DOHH2 (cell line): Measurements from ENCODE around the gene PRKN.

Experiments
- H3F3A ChIP-seq: fragments of 200-600 bp; sonication (generic), shearing (Covaris generic); 2 replicates; pipeline ENCODE4 v1.6.0; 2016; ENCODE audit warnings: antibody characterized with exemption, mild to moderate bottlenecking; ENCODE audit not compliant: control insufficient read depth, insufficient read depth
- H3K27ac ChIP-seq: fragments of 200-600 bp; sonication (generic); 2 replicates; pipeline ENCODE4 v1.5.1; 2014; ENCODE audit warnings: low read depth, mild to moderate bottlenecking, low read length, moderate library complexity
- H3K27me3 ChIP-seq: fragments of 200-600 bp; sonication (generic); 2 replicates; pipeline ENCODE4 v1.6.1; 2014; ENCODE audit warnings: mild to moderate bottlenecking, low read length, mixed read lengths; ENCODE audit not compliant: control insufficient read depth
- H3K36me3 ChIP-seq: fragments of 200-600 bp; sonication (generic); 2 replicates; pipeline ENCODE4 v1.6.1; 2014; ENCODE audit warnings: mild to moderate bottlenecking, low read length, moderate library complexity, mixed read lengths; ENCODE audit not compliant: control insufficient read depth
- H3K4me1 ChIP-seq: fragments of 200-600 bp; sonication (generic); 2 replicates; pipeline ENCODE4 v1.6.1; 2014; ENCODE audit warnings: mild to moderate bottlenecking, low read length, mixed read lengths; ENCODE audit not compliant: control insufficient read depth
- H3K4me2 ChIP-seq: fragments of 200-600 bp; sonication (generic); 2 replicates; pipeline ENCODE4 v1.6.0; 2014; ENCODE audit warnings: mild to moderate bottlenecking, low read length, moderate library complexity
- H3K4me3 ChIP-seq: fragments of 200-600 bp; sonication (generic); 2 replicates; pipeline ENCODE4 v1.5.1; 2014; ENCODE audit warnings: mild to moderate bottlenecking, low read length, mixed read lengths
- H3K79me2 ChIP-seq: fragments of 200-600 bp; sonication (generic); 2 replicates; pipeline ENCODE4 v1.6.1; 2014; ENCODE audit warnings: mild to moderate bottlenecking, low read length, mixed read lengths; ENCODE audit not compliant: control insufficient read depth
- H3K9me2 ChIP-seq: fragments of 200-600 bp; sonication (generic); replicated peaks from 2 replicates; pipeline ENCODE4 v1.6.1; 2014; ENCODE audit warnings: mild to moderate bottlenecking, low read length, mixed read lengths; ENCODE audit not compliant: control insufficient read depth
- H3K9me3 ChIP-seq: fragments of 200-600 bp; sonication (generic); 2 replicates; pipeline ENCODE4 v1.6.1; 2014; ENCODE audit warnings: antibody characterized with exemption, low read length, mixed read lengths; ENCODE audit not compliant: control insufficient read depth, insufficient read depth
- H4K20me1 ChIP-seq: fragments of 200-600 bp; sonication (generic); 2 replicates; pipeline ENCODE4 v1.6.0; 2014; ENCODE audit warnings: low read depth, mild to moderate bottlenecking, antibody characterized with exemption, low read length, moderate library complexity; ENCODE audit not compliant: control insufficient read depth, insufficient read depth
- EZH2phosphoT487 ChIP-seq: fragments of 200-600 bp; sonication (generic); IDR thresholded peaks from 2 replicates; pipeline ENCODE4 v1.6.1; 2017; ENCODE audit warnings: borderline replicate concordance, mild to moderate bottlenecking, antibody characterized with exemption, low read length, moderate library complexity, mixed read lengths
- TF ChIP-seq, protein P1 (sequence below): fragments of 200-600 bp; sonication (generic); IDR thresholded peaks from one replicate; pipeline ENCODE4 v1.5.1; 2014; ENCODE audit warnings: antibody characterized with exemption, mild to moderate bottlenecking, low read depth, low read length; ENCODE audit not compliant: poor library complexity, severe bottlenecking

PRKN gene

GRCh38 chr6:161906571-161906970, 821.0 kb downstream of the PRKN start:
- H3K4me2 ChIP-seq, result no peak overlapping the region
- H3K4me3 ChIP-seq, result no peak overlapping the region
- H3K27ac ChIP-seq, result no peak overlapping the region
- H3K9me3 ChIP-seq, result no peaks in the 10 kb centered on the region
- no peaks in the 10 kb centered on the region for H4K20me1 ChIP-seq
- no peaks in the 10 kb centered on the region for H3K79me2 ChIP-seq
- no peaks in the 10 kb centered on the region for H3K9me2 ChIP-seq
- H3F3A ChIP-seq, result no peaks in the 10 kb centered on the region
- no peaks in the 10 kb centered on the region for H3K36me3 ChIP-seq
- no peaks in the 10 kb centered on the region for H3K27me3 ChIP-seq
- TF ChIP-seq EZH2phosphoT487, result no peak
- TF ChIP-seq, protein P1, sequence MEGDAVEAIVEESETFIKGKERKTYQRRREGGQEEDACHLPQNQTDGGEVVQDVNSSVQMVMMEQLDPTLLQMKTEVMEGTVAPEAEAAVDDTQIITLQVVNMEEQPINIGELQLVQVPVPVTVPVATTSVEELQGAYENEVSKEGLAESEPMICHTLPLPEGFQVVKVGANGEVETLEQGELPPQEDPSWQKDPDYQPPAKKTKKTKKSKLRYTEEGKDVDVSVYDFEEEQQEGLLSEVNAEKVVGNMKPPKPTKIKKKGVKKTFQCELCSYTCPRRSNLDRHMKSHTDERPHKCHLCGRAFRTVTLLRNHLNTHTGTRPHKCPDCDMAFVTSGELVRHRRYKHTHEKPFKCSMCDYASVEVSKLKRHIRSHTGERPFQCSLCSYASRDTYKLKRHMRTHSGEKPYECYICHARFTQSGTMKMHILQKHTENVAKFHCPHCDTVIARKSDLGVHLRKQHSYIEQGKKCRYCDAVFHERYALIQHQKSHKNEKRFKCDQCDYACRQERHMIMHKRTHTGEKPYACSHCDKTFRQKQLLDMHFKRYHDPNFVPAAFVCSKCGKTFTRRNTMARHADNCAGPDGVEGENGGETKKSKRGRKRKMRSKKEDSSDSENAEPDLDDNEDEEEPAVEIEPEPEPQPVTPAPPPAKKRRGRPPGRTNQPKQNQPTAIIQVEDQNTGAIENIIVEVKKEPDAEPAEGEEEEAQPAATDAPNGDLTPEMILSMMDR, result no peak
- H3K4me1 ChIP-seq, result no peaks in the 10 kb centered on the region

DNA sequence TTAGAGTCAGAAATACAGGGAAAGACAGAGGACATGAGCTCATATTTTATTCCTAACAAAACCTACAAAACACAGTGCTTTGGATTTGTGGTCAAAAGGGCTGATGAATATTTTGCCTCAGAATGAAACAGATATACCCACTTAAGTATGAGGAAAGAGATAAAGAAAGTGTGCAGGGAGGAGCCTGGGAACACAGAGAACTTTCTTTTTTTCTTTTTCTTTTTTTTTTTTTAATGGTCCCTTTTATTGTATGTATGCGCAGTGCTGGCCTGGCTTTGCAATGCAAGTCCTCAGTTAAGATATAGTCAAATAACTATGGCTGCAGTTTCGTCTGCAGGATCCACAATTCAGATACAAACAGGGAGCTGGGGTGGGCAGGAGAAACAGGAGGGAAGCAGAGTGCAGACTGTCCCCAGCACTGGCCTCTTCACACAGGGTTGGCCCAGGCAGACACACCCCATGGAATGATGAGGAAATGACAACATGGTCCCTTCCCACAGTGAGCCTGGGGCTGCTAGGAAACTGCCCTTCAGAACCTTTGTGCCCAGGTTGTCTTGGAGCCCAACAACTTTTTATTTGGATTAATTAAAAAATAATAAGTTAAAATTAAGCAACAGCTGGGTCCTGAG, 823.9 kb downstream of the PRKN start:
- H3K4me2 ChIP-seq, result no peak overlapping the region
- no peaks in the 10 kb centered on the region for H3K9me3 ChIP-seq
- H3K27me3 ChIP-seq, result no peaks in the 10 kb centered on the region
- no peaks in the 10 kb centered on the region for H4K20me1 ChIP-seq
- H3K4me1 ChIP-seq, result no peaks in the 10 kb centered on the region
- H3K79me2 ChIP-seq, result no peaks in the 10 kb centered on the region
- H3F3A ChIP-seq, result no peaks in the 10 kb centered on the region
- no peak for TF ChIP-seq EZH2phosphoT487
- TF ChIP-seq, protein P1, result no peak
- no peak overlapping the region for H3K27ac ChIP-seq
- no peaks in the 10 kb centered on the region for H3K36me3 ChIP-seq
- H3K9me2 ChIP-seq, result no peaks in the 10 kb centered on the region
- H3K4me3 ChIP-seq, result no peak overlapping the region

DNA sequence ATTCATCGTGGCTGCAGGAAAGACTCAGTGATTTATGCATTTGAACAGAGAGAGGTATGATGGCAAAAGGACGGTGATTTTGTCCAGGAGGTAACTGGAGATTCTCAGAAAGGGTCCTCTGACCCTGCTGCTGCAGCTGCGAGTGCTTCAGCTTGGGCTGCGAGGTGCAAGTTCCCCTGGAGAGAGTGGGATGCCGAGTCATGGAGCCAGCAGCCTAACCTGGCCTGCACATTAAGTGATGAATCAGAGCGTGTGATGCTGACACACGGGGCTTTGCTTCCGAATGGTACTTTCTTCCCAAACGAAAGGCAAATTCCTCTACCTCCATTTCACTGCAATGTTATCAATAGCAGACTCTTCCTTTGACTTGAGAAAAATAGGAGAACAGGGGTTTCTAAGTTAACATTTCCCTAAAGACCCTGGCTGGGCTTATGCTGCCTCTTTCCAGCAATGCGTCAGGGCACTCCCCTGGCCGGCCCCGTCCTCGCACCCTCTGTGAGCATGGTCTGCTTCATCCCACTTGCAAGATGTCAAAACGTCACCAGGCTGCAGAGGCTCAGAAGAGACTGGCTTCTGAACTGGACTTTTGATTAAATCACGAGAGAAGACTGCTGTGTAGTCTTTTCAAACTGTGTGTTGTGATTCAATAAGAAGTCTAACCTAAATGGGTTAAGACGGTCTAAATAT, 825.7 kb downstream of the PRKN start:
- H3K4me3 ChIP-seq, result no peak overlapping the region
- no peaks in the 10 kb centered on the region for H4K20me1 ChIP-seq
- H3K9me3 ChIP-seq, result no peaks in the 10 kb centered on the region
- H3K27ac ChIP-seq, result no peak overlapping the region
- H3K9me2 ChIP-seq, result no peaks in the 10 kb centered on the region
- H3K27me3 ChIP-seq, result no peaks in the 10 kb centered on the region
- TF ChIP-seq EZH2phosphoT487, result no peak
- TF ChIP-seq, protein P1, result no peak
- H3K4me1 ChIP-seq, result no peaks in the 10 kb centered on the region
- H3K4me2 ChIP-seq, result no peak overlapping the region
- no peaks in the 10 kb centered on the region for H3K36me3 ChIP-seq
- H3F3A ChIP-seq, result no peaks in the 10 kb centered on the region
- no peaks in the 10 kb centered on the region for H3K79me2 ChIP-seq
